ENCODE measurements around the gene BTBD7. TPM values are rescaled to one million over a fixed set of nuclear protein-coding genes. Genes with fewer than 3 reads are reported as not detected.

BTBD7 gene, protein sequence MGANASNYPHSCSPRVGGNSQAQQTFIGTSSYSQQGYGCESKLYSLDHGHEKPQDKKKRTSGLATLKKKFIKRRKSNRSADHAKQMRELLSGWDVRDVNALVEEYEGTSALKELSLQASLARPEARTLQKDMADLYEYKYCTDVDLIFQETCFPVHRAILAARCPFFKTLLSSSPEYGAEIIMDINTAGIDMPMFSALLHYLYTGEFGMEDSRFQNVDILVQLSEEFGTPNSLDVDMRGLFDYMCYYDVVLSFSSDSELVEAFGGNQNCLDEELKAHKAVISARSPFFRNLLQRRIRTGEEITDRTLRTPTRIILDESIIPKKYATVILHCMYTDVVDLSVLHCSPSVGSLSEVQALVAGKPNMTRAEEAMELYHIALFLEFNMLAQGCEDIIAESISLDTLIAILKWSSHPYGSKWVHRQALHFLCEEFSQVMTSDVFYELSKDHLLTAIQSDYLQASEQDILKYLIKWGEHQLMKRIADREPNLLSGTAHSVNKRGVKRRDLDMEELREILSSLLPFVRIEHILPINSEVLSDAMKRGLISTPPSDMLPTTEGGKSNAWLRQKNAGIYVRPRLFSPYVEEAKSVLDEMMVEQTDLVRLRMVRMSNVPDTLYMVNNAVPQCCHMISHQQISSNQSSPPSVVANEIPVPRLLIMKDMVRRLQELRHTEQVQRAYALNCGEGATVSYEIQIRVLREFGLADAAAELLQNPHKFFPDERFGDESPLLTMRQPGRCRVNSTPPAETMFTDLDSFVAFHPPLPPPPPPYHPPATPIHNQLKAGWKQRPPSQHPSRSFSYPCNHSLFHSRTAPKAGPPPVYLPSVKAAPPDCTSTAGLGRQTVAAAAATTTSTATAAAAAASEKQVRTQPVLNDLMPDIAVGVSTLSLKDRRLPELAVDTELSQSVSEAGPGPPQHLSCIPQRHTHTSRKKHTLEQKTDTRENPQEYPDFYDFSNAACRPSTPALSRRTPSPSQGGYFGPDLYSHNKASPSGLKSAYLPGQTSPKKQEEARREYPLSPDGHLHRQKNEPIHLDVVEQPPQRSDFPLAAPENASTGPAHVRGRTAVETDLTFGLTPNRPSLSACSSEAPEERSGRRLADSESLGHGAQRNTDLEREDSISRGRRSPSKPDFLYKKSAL
- 50.5 and 55.3 TPM in 2 replicates for total RNA-seq

DNA sequence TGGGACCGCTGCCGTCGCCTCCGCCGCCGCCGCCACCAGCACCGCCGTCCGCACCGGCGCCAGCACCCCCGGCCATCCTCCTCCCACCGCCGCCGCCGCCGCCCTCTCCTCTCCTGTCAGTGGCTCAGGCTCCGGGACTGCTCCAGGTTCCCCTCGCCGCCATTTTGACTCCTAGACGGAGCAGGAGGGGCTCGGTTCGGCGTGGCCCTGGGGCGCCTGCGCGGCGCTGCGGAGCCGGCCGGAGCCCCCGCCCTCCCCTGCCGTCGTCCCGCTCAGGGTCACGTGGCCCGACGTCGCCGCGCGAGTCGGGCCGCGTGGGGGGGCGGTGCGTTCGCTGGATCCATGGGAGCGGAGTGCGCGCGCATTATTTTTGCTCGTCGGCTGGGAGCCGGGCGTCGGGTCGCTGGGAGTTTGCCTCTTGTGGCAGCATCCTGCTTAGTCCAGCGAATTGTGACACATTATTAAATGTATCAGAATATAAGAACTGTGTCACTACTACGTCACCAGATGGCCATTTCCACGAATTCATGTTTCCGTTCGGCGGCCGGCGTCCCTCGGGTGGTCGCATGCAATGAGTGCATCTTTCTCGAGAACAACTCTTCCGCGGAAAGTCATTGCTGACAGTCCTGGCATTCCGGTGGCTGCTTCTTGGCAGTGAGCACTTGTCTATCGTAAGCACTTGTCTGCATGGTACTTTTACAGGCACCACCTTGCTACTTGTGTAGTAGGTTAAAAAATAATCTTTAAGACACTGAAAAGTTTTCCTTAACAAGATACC is at the start of gene BTBD7:
BTBD7 (minus strand) TSS at position 184 of the 778 bp plus-strand sequence. CDS start 36,985 bp downstream, outside the sequence.

DNA sequence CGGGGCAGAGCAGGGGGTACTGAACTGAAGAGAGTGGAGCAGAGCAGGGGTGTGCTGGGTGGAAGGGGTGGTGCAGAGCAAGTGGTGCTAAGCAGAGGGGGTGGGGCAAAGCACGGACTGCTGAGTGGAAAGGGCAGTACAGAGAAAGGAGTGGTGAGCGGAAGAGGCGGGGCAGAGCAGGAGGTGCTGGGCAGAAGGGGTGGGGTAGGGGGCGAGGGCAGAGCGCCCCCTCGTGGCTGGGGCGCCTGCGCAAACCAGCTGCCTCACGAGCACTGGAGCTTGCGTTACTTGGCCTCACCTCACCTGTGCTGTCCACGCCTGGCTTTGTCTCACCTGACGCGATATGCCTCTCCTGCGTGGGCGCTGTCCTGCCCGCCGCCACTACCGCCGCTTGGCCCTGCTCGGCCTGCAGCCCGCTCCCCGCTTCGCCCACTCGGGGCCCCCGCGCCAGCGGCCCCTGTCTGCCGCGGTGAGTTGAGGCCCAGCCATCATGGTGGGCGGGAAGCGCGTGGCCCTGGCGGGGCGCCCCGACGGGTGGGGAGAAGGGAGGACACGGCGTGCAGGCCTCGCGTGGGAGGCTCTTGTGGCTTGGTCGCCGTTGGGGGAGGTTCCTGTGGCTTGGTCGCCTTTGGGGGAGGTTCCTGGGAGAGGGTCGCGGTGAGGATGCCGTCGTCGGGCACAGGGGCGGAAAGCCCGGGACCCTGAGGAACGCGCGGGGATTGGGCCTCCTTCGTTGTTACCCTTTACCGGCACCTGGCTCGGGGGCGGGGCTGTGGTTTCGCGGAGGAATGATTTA is 14.3 kb upstream of the BTBD7 start, which contains the start of gene COX8C:
COX8C (plus strand) TSS at position 257 of the 796 bp plus-strand sequence; CDS start at position 344, 87 bp downstream.

DNA sequence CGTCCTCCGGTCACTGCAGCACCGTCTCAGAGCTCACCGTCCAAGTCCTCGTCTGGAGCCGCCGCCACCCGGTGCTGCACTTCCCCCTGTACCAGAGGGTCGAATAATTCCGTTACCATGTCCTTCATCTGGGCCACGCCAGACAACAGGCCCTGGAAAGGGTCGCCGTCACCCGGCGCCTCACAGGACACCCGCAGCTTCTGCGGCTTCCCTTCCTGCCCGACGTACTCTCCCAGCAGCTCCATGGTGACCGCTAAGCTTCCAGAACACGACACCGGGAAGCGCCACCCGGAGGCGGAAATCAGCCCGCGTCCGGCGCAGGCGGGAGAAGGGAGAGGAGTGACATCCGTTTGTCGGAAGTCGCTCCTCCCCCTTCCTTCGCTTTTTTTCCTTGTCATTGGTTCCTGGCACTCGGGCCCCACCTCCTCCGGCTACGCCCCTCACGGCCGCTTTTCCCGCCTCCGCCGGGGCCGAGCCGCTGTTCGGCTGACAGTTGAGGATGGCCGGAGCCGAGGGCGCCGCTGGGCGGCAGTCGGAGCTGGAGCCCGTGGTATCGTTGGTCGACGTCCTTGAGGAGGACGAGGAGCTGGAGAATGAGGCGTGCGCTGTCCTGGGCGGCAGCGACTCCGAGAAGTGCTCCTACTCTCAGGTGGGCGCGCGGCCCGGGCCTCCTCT is 125.9 kb downstream of the BTBD7 start, which contains the start of the genes GON7 and UBR7:
GON7 (minus strand) TSS at position 273 of the 675 bp plus-strand sequence; CDS start at position 245, 28 bp downstream.
UBR7 (plus strand) TSS at position 464 of the 675 bp plus-strand sequence; CDS start at position 500, 36 bp downstream.

Other genes with a start within 250 kb of the BTBD7 start
- gene ITPK1, start 217.1 kb downstream of the BTBD7 start, total RNA-seq = 20.7 and 34.9 TPM in 2 replicates
- 14.6 and 15.7 TPM in 2 replicates for gene MOAP1, start 148.1 kb downstream of the BTBD7 start, total RNA-seq
- 14.4 and 14.8 TPM in 2 replicates for gene LYSET, start 147.7 kb downstream of the BTBD7 start, total RNA-seq
- gene GON7, start 126.0 kb downstream of the BTBD7 start, total RNA-seq = 26.4 and 29.5 TPM in 2 replicates
- gene UBR7, start 125.8 kb downstream of the BTBD7 start, total RNA-seq = 38.0 and 44.4 TPM in 2 replicates
- gene COX8C, start 14.1 kb upstream of the BTBD7 start, total RNA-seq = not detected in 2 replicates
- under 0.01 TPM in 1 of 2 replicates, not detected in the other for gene UNC79, start 97.9 kb upstream of the BTBD7 start, total RNA-seq